Right lobe of liver (tissue), 4 donors: ENCODE data around the gene LEPR.

ENCODE experiments used
- POLR2A ChIP-seq: fragments of 450-650 bp; IDR thresholded peaks from one replicate; pipeline ENCODE4 v1.6.1; 2017; ENCODE audit warnings: antibody characterized with exemption, mild to moderate bottlenecking
- TF ChIP-seq, protein P1 (sequence below), 4 donors: fragments of 200-600 bp in 3 of 4; fragments of 450-650 bp in 1 of 4; IDR thresholded peaks; one replicate each; pipeline versions ENCODE4 v1.5.1 to v1.8.0; 2016 to 2022; ENCODE audit warnings: antibody characterized with exemption in 4 of 4, mild to moderate bottlenecking in 2 of 4
- donor health status: DM: no; HTN: no; CAD: no.
- donor health status: DM: no; HTN: no; CAD: no.
- donor health status: DM: no; HTN: yes; CAD: no.

GRCh38 chr1:65371544-65371943, 48.9 kb upstream of the LEPR start:
- TF ChIP-seq, protein P1, sequence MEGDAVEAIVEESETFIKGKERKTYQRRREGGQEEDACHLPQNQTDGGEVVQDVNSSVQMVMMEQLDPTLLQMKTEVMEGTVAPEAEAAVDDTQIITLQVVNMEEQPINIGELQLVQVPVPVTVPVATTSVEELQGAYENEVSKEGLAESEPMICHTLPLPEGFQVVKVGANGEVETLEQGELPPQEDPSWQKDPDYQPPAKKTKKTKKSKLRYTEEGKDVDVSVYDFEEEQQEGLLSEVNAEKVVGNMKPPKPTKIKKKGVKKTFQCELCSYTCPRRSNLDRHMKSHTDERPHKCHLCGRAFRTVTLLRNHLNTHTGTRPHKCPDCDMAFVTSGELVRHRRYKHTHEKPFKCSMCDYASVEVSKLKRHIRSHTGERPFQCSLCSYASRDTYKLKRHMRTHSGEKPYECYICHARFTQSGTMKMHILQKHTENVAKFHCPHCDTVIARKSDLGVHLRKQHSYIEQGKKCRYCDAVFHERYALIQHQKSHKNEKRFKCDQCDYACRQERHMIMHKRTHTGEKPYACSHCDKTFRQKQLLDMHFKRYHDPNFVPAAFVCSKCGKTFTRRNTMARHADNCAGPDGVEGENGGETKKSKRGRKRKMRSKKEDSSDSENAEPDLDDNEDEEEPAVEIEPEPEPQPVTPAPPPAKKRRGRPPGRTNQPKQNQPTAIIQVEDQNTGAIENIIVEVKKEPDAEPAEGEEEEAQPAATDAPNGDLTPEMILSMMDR (IDR thresholded peaks at IDR 0.05), result no peak
- TF ChIP-seq POLR2A, result no peak
